M059J (cell line): ENCODE measurements around the gene PKP4. TPM values are rescaled to one million over a fixed set of nuclear protein-coding genes. Genes with fewer than 3 reads are reported as not detected.
"Not testable (repeated sequence)": the region's sequence is repeated elsewhere in the genome, so short reads cannot be mapped to it uniquely, and the experiment has no call there.

Experiments
- DNase-seq: peaks from one replicate; pipeline ENCODE4 v3.0.0-alpha.2; 2012; ENCODE audit warnings: low read depth
- total RNA-seq: library from RNA; depleted of rRNA; stranded (reverse); fragments of >200 nt; shearing (Covaris generic); gene quantifications from 2 replicates; pipeline ENCODE4 v1.2.3, GENCODE V29; 2014

Gene PKP4
- total RNA-seq, 1 experiment from 2014 or later: 19.2 TPM

GRCh38 chr2:158677542-158677941 is 220.8 kb downstream of the PKP4 start:
- DNase-seq: no peak

- no peak for DNase-seq
Measured at GRCh38 chr2:158681816-158682215, 225.1 kb downstream of the PKP4 start.

DNA sequence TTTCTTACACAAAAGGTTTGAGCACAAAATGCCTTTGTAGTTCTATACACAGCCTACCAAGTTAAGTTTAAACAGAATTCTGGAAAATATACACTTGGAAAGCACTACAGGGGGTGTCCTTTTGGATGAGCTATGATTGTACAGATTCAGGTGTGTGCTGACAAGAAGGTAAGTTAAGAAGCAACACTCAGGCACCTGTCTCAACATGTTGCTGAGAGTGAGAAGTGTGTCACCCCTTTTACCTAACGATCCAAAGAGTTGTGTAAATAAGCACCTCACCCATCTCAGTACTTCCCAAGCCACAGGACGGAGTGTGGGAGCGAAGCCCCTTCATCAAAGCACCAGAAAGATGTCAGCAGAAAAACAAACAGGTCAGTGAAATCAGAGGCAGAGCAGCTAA is 228.9 kb downstream of the PKP4 start:
- no peak for DNase-seq

GRCh38 chr2:158686210-158686691 is 229.5 kb downstream of the PKP4 start:
- DNase-seq: no peak

- no peak for DNase-seq
Measured at GRCh38 chr2:158687315-158687714, 230.6 kb downstream of the PKP4 start.

DNA sequence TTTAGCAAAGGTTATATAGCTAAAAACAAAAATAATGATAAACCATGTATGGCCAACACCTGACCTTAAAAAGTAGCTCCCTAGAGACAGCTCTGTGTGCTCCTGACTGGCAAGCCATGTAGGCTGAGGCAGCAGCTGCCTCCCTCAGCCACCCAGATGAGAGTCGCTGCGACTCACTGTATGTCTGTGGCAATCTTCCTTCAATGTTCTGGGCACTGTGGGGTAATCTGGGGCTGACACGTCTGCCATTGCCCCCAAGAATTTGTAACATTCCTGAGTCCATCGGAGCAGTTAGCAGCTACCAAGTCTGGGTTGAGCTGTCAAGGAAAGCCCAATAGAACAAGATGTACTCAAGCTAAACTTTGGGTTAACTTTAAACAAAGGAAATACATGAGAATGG is 232.0 kb downstream of the PKP4 start:
- DNase-seq: peak; percentile 27

- DNase-seq: no peak
Measured at GRCh38 chr2:158689391-158689790, 232.6 kb downstream of the PKP4 start.

- no peak for DNase-seq
Measured at GRCh38 chr2:158690823-158691222, 234.1 kb downstream of the PKP4 start.

- DNase-seq: no peak
Measured at GRCh38 chr2:158691619-158692018, 234.9 kb downstream of the PKP4 start.

DNA sequence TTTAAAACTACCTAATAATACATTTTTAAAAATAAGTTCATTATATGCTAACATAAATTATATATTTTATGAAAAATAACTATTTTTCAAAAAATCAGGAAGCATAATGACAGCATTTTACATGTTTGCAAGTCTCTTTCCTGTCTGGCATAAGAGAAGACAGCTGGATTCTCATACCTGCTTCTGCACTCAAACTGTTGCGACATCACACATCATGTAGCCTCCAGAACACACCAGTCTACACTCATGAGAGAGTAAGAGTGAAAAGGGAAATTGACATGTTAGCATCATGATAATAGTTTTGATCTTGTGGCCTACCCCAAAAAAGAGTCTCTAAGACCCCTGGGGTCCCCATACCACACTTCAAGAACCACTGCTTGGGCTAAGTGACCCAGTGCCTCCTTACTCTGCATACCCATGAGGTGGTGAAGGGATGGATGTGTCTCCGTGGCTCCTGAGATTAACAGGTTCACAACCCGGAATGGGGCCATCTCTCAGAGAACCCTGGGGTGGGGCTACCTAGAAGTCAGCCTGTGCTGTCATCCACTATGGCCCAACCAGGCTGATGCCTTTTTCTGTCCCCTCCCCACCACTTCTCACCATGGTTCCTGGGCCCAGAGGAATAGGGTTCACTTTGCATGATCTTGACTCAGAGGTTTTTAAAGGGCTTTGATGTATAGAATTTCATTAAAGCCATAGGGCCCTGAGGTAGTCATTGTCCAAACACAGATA is 235.8 kb downstream of the PKP4 start:
- no peak for DNase-seq

- DNase-seq: no peak
Measured at GRCh38 chr2:158693476-158693875, 236.7 kb downstream of the PKP4 start.

GRCh38 chr2:158695305-158695704 is 238.6 kb downstream of the PKP4 start:
- no peak for DNase-seq

- not testable (repeated sequence) for DNase-seq
Measured at GRCh38 chr2:158695744-158696143, 239.0 kb downstream of the PKP4 start.

DNA sequence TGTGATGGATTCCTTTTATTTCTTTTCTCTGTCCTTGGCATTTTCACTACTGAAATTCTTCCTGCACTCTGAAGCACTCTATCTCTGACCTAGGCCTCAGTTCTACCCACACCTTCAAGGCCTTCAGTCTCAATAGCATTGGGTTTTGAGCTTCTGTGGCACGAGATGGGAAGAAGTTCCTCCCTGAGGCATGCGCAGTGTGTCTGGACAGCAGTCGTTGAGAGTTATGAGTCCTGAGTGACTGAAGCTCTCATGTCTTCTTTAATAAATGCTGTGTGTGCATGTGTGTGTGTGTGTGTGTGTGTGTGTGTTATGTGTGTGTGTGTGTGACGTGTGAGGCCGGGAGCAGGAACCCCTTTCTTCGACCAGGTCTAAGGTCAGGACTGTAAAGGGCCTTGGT is 242.6 kb downstream of the PKP4 start:
- DNase-seq: no peak

DNA sequence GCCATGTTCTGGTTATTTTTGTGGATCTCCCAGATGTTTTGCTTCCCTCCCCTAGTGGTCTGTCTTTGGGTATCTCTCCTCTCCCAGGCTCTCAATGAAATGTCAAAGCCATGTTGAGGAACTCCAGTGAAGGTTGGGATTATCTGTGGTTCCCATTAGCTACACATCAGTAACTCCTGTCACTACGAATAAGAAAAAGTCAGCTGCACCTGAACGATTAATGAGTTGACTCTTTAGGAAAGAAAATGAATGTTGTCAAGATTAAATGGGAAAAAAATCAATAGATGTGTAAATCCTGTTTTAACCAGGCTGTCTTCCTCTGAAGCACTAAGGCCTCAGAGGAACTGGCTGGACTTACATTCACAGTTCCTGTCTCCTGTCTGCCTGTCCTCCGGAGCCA is 244.3 kb downstream of the PKP4 start:
- DNase-seq: no peak

DNA sequence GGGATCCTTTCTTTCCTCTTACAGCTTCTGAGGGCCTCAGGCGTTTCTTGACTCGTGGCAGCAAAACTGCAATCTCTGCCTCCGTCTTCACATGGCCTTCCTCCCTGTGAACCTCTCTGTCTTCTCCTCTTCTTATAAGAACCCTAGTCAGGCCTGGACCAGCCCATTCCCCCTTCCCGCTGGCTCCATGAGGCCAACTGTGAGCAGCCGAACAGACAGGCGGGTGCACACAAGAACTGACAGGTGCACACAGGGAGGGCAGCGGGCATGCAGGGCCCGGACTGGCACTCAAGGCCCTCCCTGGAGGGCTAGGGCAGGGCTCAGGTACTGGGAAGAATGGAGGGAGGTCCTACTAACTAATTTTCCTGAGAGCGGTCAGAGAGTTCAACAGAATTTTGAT is 246.0 kb downstream of the PKP4 start:
- no peak for DNase-seq

GRCh38 chr2:158704724-158705465 is 248.1 kb downstream of the PKP4 start:
- DNase-seq: not testable (repeated sequence)

DNA sequence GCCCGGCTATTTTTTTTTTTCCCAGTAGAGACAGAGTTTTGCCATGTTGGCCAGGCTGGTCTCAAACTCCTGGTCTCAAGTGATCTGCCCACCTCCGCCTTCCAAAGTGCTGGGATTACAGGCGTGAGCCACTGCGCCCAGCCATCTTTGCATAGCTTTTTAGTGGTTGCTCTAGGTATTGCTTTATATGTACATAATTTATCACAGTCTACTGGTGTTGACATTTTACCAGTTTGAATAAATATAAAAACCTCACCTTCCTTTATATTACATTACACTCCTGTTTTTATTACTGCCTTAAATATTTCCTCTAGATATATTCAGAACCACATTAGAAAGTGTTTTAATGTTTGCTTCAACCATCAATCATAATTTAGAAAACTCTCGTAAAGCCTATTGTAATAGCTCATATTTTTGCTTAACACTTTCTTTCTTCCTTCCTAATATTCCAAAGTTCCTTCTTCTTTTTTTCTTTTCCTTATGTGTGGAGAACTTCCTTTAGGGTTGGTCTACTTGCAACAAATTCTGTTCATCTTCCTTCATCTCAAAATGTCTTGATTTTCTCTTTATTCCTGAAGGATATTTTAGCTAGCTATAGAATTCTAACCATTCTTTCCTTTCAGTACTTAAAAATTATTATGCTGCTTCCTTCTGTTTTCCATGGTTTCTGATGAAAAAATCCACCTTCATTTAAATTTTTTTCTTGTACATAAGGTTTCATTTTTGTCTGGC is 256.2 kb downstream of the PKP4 start:
- DNase-seq: no peak

GRCh38 chr2:158713523-158714138 is 256.9 kb downstream of the PKP4 start:
- no peak for DNase-seq

- no peak for DNase-seq
Measured at GRCh38 chr2:158714420-158714819, 257.7 kb downstream of the PKP4 start.

DNA sequence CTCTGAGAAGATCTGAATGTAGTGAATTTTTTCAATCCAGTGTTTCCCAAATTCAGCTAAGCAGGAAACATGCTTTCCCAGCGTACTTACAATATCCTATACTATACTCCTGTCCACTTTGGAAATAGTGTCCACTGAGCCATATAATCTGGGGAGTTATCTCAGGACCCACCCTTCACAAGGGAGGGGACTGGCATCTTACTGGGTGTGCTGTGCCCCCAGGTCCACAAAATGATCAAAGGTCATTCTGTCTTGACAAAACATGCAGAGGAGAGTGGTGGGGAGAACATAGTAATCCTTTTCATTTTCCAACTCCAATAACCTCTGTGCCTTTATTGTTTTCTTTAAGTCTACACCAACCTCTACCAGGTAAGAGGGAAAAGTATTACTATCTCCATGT is 258.6 kb downstream of the PKP4 start:
- no peak for DNase-seq
